Activated CD4-positive, CD25-positive, alpha-beta regulatory T cell (primary cell): Measurements from ENCODE around the gene TINCR.
"Not testable (repeated sequence)": the region's sequence is repeated elsewhere in the genome, so short reads cannot be mapped to it uniquely, and the experiment has no call there.

ENCODE experiments used
- DNase-seq, 4 experiments: peaks; one replicate each; lab custom pipeline; 2025; lab: John Stamatoyannopoulos, UW

TINCR gene

GRCh38 chr19:5567360-5567969 is at the start of gene TINCR:
TSS of gene TINCR (minus strand) at chr19:5567953.
- no peak for DNase-seq

GRCh38 chr19:5617080-5617479 is 49.3 kb upstream of the TINCR start:
- DNase-seq = no peak

GRCh38 chr19:5615756-5616327 is 48.1 kb upstream of the TINCR start:
- no peak for DNase-seq

- DNase-seq = no peak
Measured at GRCh38 chr19:5612891-5613865, 45.4 kb upstream of the TINCR start.

GRCh38 chr19:5609881-5610448 is 42.2 kb upstream of the TINCR start:
- DNase-seq = no peak

- DNase-seq = not testable (repeated sequence)
Measured at GRCh38 chr19:5608766-5609165, 41.0 kb upstream of the TINCR start.

- no peak for DNase-seq
Measured at GRCh38 chr19:5608291-5608690, 40.5 kb upstream of the TINCR start.

- no peak for DNase-seq
Measured at GRCh38 chr19:5607318-5608275, 39.8 kb upstream of the TINCR start.

GRCh38 chr19:5605362-5605761 is 37.6 kb upstream of the TINCR start:
- DNase-seq = no peak

GRCh38 chr19:5603626-5604025 is 35.9 kb upstream of the TINCR start:
- no peak for DNase-seq

GRCh38 chr19:5600797-5601196 is 33.0 kb upstream of the TINCR start:
- DNase-seq = no peak

GRCh38 chr19:5595745-5596144 is 28.0 kb upstream of the TINCR start:
- no peak for DNase-seq

- DNase-seq = no peak
Measured at GRCh38 chr19:5595129-5595528, 27.4 kb upstream of the TINCR start.

- DNase-seq = no peak
Measured at GRCh38 chr19:5594521-5594950, 26.8 kb upstream of the TINCR start.

- no peak for DNase-seq
Measured at GRCh38 chr19:5593343-5594255, 25.8 kb upstream of the TINCR start.

- DNase-seq = no peak
Measured at GRCh38 chr19:5592531-5593342, 25.0 kb upstream of the TINCR start.

GRCh38 chr19:5591476-5591875 is 23.7 kb upstream of the TINCR start:
- no peak for DNase-seq

- DNase-seq = no peak
Measured at GRCh38 chr19:5590865-5591154, 23.1 kb upstream of the TINCR start.

- DNase-seq = no peak
Measured at GRCh38 chr19:5590151-5590864, 22.6 kb upstream of the TINCR start.
